KMS-11 (cell line): ENCODE data around the gene NAA35.

Experiments used
- H2AFZ ChIP-seq: fragments of 200-600 bp; sonication (generic); 2 replicates; pipeline ENCODE4 v1.6.1; 2016; ENCODE audit warnings: antibody characterized with exemption, mixed run types, low read depth
- H3K27ac ChIP-seq: fragments of 200-600 bp; sonication (generic); 2 replicates; pipeline ENCODE4 v1.6.1; 2016; ENCODE audit warnings: mild to moderate bottlenecking, mixed run types
- H3K27me3 ChIP-seq: fragments of 200-600 bp; sonication (generic); 2 replicates; pipeline ENCODE4 v1.6.1; 2017; ENCODE audit warnings: mild to moderate bottlenecking, low read depth, mixed run types, moderate library complexity; ENCODE audit not compliant: insufficient read depth
- H3K36me3 ChIP-seq: fragments of 200-600 bp; sonication (generic); 2 replicates; pipeline ENCODE4 v1.6.1; 2017; ENCODE audit warnings: mild to moderate bottlenecking, mixed run types; ENCODE audit not compliant: insufficient read depth
- H3K4me1 ChIP-seq: fragments of 200-600 bp; sonication (generic); 2 replicates; pipeline ENCODE4 v1.6.1; 2016; ENCODE audit warnings: mild to moderate bottlenecking, low read depth, mixed run types; ENCODE audit not compliant: poor library complexity, severe bottlenecking
- H3K4me2 ChIP-seq: fragments of 200-600 bp; sonication (generic); 2 replicates; pipeline ENCODE4 v1.7.0; 2016; ENCODE audit warnings: mild to moderate bottlenecking, mixed run types
- H3K4me3 ChIP-seq: fragments of 200-600 bp; sonication (generic); IDR thresholded peaks from 2 replicates; pipeline ENCODE4 v1.6.1; 2017; ENCODE audit warnings: low read depth, low read length, mixed read lengths; ENCODE audit not compliant: insufficient read depth
- H3K79me2 ChIP-seq: fragments of 200-600 bp; sonication (generic); 2 replicates; pipeline ENCODE4 v1.6.1; 2016; ENCODE audit warnings: low read depth, mixed run types; ENCODE audit not compliant: insufficient read depth
- H3K9ac ChIP-seq: fragments of 200-600 bp; sonication (generic); 2 replicates; pipeline ENCODE4 v1.6.1; 2016; ENCODE audit warnings: mild to moderate bottlenecking, mixed run types
- H4K20me1 ChIP-seq: fragments of 200-600 bp; sonication (generic); 2 replicates; pipeline ENCODE4 v1.6.1; 2016; ENCODE audit warnings: mild to moderate bottlenecking, mixed run types; ENCODE audit not compliant: insufficient read depth
- CTCF ChIP-seq: fragments of 200-600 bp; sonication (generic); conservative IDR thresholded peaks from 2 replicates; pipeline ENCODE4 v1.6.1; 2017; ENCODE audit warnings: low read depth, mild to moderate bottlenecking, antibody characterized with exemption, low read length, moderate library complexity, mixed read lengths

Gene NAA35

GRCh38 chr9:85941622-85941940 lies 635 bp downstream of the NAA35 start:
- H2AFZ ChIP-seq, result peak overlapping the region; percentile 80
- H4K20me1 ChIP-seq, result no peaks in the 10 kb centered on the region
- peak overlapping the region; percentile 74 for H3K9ac ChIP-seq
- no peak for TF ChIP-seq CTCF
- no peaks in the 10 kb centered on the region for H3K27me3 ChIP-seq
- H3K36me3 ChIP-seq, result peaks cover 6% of the 10 kb centered on the region; the same call in 1 of the 2 replicates
- peaks cover 26% of the 10 kb centered on the region for H3K4me1 ChIP-seq
- no peak overlapping the region for H3K4me3 ChIP-seq
- H3K4me2 ChIP-seq, result peak overlapping the region; percentile 81
- peaks cover 46% of the 10 kb centered on the region for H3K79me2 ChIP-seq
- H3K27ac ChIP-seq, result peak overlapping the region; percentile 86

GRCh38 chr9:85941966-85942912 lies 1.3 kb downstream of the NAA35 start:
- Histone ChIP-seq H3K79me2 (peaks cover 53% of the 10 kb centered on the region), H3K4me3 (no peak overlapping the region), H3K27ac (peak overlapping the region; percentile 86; the same call in 1 of the 2 replicates), H3K9ac (peak overlapping the region; percentile 74; the same call in 1 of the 2 replicates), H3K4me2 (peak overlapping the region; percentile 81), H3K36me3 (peaks cover 6% of the 10 kb centered on the region; the same call in 1 of the 2 replicates), H3K27me3 (no peaks in the 10 kb centered on the region), H4K20me1 (no peaks in the 10 kb centered on the region), H2AFZ (peak overlapping the region; percentile 80), H3K4me1 (peaks cover 26% of the 10 kb centered on the region)
- no peak for TF ChIP-seq CTCF

GRCh38 chr9:85942913-85943709 lies 2.2 kb downstream of the NAA35 start:
- peak overlapping the region; percentile 81 for H3K4me2 ChIP-seq
- H3K79me2 ChIP-seq, result peaks cover 61% of the 10 kb centered on the region
- no peaks in the 10 kb centered on the region for H3K27me3 ChIP-seq
- no peak overlapping the region for H3K4me3 ChIP-seq
- peaks cover 26% of the 10 kb centered on the region for H3K4me1 ChIP-seq
- no peaks in the 10 kb centered on the region for H4K20me1 ChIP-seq
- no peak overlapping the region; the same call in 1 of the 2 replicates for H3K9ac ChIP-seq
- peaks cover 6% of the 10 kb centered on the region; the same call in 1 of the 2 replicates for H3K36me3 ChIP-seq
- no peak overlapping the region for H3K27ac ChIP-seq
- TF ChIP-seq CTCF, result no peak
- H2AFZ ChIP-seq, result no peak overlapping the region

GRCh38 chr9:85943757-85944430 lies 2.9 kb downstream of the NAA35 start:
- no peak overlapping the region for H3K4me2 ChIP-seq

More at GRCh38 chr9:85943757-85944430, 2.9 kb downstream of the NAA35 start:
- no peak overlapping the region for H3K27ac ChIP-seq
- no peak overlapping the region for H2AFZ ChIP-seq
- peaks cover 26% of the 10 kb centered on the region for H3K4me1 ChIP-seq
- H3K27me3 ChIP-seq, result no peaks in the 10 kb centered on the region
- H4K20me1 ChIP-seq, result no peaks in the 10 kb centered on the region
- no peak overlapping the region for H3K9ac ChIP-seq
- H3K4me3 ChIP-seq, result no peak overlapping the region
- H3K36me3 ChIP-seq, result peaks cover 6% of the 10 kb centered on the region; the same call in 1 of the 2 replicates
- H3K79me2 ChIP-seq, result peaks cover 69% of the 10 kb centered on the region
- TF ChIP-seq CTCF, result no peak
